SK-N-SH (cell line): ENCODE results near the gene MSTN.

Experiments
- EZH2phosphoT487 ChIP-seq: fragments of 200-600 bp; sonication (generic); IDR thresholded peaks from 2 replicates; pipeline ENCODE4 v1.6.1; 2017; ENCODE audit warnings: low read depth, mixed run types, mild to moderate bottlenecking, antibody characterized with exemption, moderate library complexity, borderline replicate concordance
- POLR2AphosphoS5 ChIP-seq: IDR thresholded peaks from 2 replicates; pipeline ENCODE4 v1.6.1; 2012; ENCODE audit warnings: low read depth, low read length
- TAF1 ChIP-seq: IDR thresholded peaks from 2 replicates; pipeline ENCODE4 v1.6.1; 2012; ENCODE audit warnings: low read depth, mild to moderate bottlenecking, low read length, moderate library complexity, borderline replicate concordance
- TF ChIP-seq, protein P1 (sequence below): fragments of 200-600 bp; sonication (generic); IDR thresholded peaks from 2 replicates; pipeline ENCODE4 v1.6.1; 2017; ENCODE audit warnings: antibody characterized with exemption, mild to moderate bottlenecking, moderate library complexity

DNA sequence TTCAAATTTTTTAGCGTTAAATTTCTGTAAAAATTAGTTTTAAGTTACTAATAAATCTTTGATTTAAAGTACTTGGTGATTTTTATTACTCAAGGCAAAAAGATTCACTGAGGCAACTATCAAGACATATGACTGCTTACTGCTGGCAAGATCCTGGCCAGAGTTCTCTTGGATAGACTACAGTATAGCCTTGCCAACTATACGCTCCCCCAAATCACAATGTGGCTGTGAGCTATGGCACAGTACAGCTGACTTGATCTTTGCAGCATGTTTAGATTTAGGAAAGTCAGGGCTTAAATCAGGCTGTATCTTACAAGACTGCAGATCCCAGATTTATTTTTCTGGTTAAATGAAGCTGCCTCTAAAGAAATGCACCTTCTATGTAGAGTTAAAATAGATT, 26.5 kb downstream of the MSTN start:
- TF ChIP-seq POLR2AphosphoS5 (no peak), EZH2phosphoT487 (no peak), TAF1 (no peak)
- TF ChIP-seq, protein P1, sequence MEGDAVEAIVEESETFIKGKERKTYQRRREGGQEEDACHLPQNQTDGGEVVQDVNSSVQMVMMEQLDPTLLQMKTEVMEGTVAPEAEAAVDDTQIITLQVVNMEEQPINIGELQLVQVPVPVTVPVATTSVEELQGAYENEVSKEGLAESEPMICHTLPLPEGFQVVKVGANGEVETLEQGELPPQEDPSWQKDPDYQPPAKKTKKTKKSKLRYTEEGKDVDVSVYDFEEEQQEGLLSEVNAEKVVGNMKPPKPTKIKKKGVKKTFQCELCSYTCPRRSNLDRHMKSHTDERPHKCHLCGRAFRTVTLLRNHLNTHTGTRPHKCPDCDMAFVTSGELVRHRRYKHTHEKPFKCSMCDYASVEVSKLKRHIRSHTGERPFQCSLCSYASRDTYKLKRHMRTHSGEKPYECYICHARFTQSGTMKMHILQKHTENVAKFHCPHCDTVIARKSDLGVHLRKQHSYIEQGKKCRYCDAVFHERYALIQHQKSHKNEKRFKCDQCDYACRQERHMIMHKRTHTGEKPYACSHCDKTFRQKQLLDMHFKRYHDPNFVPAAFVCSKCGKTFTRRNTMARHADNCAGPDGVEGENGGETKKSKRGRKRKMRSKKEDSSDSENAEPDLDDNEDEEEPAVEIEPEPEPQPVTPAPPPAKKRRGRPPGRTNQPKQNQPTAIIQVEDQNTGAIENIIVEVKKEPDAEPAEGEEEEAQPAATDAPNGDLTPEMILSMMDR = no peak
